IPS DF 19.7 (cell line): Measurements from ENCODE around the gene HYAL4.

Source experiments
- DNase-seq: peaks from one replicate; pipeline ENCODE4 v3.0.0-alpha.2; 2013; ENCODE audit warnings: low read depth, low spot score

The HYAL4 gene

DNA sequence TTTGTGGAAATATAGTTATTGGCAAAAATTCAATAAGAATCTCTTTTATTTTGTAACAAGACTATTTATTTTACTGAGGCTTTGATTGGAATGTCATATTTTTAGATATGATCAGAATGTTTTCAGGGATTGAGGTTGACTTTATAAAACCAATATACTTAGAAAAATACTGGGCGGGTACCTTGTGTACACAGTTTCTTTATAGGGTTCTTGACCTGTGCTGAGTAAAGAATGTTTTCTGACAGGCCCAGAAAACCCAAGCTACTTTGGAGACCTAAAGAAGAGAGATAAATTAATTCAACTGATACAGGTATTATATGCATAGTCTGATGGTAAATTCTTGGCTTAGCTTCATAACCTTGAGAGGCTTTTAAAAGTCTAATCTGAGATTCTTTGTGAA is 56.1 kb downstream of the HYAL4 start:
- DNase-seq: no peak

DNA sequence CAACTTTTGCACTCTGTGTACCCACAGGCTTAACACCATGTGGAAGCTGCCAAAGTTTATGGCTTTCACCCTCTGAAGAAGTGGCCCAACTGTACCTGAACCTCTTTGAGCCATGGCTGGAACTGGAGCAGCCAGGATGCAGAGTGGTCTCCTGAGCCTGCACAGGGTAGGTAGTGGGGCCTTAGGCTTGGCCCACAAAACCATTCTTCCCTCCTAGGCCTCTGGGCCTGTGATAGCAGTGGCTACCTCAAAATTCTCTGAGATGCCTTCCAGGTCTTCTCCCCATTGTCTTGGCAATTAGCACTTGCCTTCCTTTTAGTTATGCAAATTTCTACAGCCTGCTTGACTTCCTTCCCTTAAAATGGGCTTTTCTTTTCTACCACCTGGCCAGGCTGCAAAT is 60.7 kb downstream of the HYAL4 start:
- DNase-seq: no peak

DNA sequence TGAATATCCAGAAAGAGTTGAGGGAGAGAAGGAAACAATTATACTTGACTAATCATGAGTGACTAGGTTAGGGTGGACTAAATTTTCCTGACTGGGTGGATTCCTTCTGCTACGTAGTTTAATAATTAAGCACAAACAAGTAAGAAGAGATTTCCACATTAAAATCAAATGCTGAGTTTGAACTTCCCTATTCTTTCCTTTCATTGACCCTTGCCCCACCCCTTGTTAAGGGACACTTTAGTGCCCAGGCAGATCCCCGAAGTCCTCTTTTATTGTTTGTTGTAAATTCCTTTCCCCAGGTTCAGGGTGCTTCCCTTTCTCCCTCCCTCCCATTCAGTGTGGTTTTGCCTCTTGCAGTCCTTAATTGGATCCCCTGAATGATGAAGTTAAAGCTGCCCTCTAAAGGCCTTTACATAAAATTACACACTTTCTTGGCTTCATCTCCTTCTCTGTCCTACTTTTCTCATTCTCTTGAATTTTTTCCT is 71.3 kb downstream of the HYAL4 start:
- peak; percentile 64 for DNase-seq

DNA sequence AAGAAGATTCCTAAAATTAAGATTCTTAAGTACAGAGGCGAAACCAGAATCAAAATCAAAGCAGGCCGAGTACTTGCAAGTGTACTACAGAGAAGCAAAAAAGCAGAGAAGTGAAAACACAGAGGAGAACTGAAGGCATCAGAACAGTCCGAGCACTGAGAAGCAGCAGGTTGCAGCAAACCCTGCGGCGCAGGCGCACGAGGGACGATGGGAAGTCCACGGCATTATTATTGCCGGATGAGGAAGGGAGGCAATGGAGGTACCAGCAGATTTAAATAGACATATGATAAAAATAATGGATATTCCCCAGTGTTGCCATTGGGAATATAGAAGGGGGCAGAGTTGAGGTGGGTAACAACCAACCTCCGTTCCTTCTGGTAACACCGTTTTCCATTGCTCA is 72.9 kb downstream of the HYAL4 start:
- DNase-seq: no peak

DNA sequence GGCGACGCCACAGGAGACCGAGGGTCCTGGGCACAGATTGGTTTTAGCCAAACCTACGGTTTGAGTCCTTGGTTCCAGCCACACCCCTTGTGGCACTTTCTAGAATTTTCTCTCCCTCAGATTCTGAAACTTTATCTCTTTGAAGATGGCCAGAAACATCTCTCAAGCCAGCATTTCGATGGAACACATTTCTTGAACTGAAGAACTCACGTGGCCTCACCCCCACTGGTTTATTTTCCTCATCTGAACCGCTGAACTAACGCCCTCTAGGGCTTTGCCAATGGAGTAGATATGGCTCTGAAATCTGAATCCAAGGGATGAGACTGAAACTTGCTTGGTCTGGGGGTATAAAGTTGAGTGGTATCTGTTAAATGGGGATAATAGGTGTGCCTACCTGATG is 73.3 kb downstream of the HYAL4 start:
- no peak for DNase-seq

DNA sequence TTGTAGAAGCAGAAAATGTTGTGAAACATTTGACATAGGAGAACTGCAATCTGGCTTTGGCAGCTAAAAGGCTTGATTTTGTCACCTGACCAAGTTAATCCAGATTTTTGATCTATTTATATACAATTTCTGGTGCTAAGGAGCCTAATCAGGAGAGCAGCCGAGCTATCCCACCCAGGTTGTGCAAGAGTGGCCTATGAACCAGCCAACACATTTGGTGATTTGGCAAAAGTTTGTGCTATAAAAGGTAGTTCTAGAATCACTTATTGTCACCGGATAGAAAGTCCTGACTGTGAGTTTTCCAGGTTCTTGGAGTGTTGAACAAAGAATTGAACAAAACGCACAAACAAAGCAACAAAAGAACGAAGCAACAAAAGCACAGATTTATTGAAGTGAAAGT is 78.6 kb downstream of the HYAL4 start:
- DNase-seq: no peak

DNA sequence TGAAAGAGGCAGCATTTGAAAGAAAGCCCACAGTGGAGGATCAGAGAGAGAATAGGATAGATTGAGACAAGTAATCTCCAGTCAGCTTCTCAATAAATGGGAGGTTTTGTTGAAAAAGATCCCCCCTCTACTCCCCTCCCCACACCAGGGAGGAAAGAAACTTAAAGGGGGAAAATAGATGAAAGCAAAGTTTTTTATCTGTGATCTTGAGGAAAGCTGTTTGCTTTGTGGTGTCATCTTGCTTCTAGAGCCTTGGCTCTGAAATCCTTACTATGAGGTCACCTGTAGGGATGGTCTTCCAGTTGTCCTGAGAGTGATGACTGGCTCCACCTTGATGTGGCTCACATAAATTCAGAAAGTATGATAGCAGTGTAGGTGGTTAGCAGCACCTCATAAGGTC is 80.0 kb downstream of the HYAL4 start, which contains the start of gene SPAM1:
Gene SPAM1, plus strand, starts transcription at position 301 of the 400 bp plus-strand sequence. CDS start 28,330 bp downstream, outside the sequence.
- no peak for DNase-seq
